GM18907 (cell line): ENCODE results near the gene L3HYPDH.
"Not testable (repeated sequence)": the region's sequence is repeated elsewhere in the genome, so short reads cannot be mapped to it uniquely, and the experiment has no call there.

Experiments
- ATAC-seq: cut with Tn5 transposase; IDR thresholded peaks from one replicate; pipeline ENCODE4 v1.9.1; 2021; ENCODE audit warnings: mild to moderate bottlenecking, moderate library complexity; ENCODE audit not compliant: unreplicated experiment

Gene L3HYPDH

DNA sequence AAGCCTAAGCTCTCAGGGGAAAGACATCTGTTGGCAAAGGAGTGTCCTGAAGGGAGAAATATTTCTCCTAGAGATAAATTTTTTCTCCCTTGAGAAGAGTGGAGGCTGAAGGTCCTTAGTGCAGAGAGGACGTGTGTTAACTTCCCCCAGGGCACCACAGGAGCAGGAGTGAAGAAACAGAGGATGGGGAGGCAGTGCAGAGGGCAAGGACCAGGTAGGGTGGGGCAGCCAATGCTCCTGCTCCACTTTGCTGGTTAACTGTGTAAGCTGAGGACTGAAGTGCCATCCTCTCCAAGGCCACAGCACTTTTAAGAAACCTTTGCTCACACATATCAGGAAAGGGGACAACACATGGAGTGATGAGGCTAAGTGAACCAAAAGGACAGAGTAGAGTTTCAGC lies 4.0 kb downstream of the L3HYPDH start:
- ATAC-seq: no peak

DNA sequence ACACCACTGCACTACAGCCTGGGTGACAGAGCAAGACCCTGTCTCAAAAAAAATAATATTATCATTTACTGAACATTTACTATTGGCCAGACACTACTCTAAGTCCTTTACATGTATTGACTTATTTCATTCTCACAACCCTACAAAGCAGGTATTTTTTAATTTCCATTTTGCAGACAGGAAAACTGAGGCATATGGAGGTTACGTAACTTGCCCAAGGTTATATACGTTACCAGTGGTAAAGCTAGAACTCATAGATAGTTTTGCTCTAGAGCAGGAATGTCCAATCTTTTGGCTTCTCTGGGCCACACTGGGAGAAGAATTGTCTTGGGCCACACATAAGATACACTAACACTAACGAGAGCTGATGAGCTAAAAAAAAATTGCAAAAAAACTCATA lies 5.7 kb downstream of the L3HYPDH start:
- ATAC-seq: no peak

DNA sequence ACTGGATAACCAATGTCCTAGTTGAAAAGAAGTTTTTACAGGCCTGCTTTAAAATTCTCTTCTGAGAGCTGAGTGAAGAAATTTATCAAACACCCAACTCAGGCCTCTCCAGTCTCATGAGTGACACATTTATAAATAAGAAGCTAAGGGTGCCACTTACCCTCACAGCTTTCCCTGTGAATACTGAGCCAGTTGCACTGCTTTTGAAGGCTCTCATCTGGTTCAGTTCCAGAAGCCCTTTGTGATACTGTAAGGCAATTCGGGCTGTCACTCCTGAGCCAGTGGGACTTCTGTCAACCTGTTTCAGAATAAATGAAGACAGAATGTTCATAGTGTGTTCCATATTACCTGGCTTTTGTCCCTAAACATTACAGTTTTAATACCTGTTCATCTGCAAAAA lies 8.5 kb downstream of the L3HYPDH start:
- ATAC-seq: no peak

DNA sequence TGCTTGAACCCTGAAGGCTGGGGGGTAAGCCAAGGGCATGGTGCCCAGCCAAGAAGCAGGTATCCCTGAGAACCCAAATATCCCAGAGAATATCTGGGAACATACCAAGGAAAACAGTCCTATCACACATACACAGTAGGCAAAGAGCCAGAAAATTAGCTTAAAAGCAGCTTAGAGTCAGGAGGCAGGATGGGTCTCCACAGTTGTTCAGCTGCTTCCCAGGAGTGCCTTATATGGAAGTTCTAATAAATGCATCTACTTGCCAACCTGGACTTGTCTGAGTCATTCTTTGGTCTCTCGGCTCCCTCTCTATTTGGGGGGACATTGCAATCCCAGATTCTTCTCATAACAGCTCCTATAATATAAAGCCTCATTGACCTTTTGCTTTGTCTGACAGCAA lies 10.0 kb downstream of the L3HYPDH start:
- no peak for ATAC-seq

DNA sequence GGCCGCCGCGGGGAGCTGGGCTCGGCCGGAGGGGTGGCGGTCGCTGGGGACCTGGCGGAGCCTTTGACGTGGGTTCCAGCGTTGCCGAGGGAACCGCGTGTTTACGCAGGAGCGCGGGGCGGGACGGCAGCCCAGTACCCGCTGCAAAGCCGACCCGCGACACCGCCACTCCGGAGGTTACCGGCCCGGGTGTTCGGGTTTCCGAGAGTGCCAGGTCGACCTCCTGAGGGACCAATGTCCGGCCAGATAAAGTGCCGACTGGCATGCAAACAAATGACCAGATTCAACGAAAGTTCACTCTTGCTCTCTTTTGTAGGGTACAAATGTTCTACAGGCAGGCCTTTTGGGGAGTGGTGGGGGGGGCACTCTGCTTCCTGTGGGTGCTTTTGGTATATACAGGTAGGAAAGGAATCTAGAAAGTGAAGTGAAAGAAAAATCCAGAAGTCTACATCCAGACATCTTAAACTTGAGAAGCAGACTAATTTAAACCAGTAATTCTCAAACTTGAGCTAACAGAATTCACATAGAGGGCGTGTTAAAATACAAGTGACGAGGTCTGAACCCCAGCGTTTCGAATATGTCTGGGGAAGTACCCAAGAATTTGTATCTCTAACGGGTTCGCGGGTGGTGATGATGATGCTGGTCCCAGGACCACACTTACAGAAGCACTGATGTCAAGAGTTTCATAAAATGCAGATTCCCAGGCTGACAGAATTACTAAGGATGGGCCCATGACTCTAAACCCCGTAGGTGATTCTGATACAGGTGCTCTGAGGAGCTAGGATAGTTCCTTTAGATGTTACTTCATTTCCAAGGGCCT lies 18.7 kb downstream of the L3HYPDH start, which contains the start of gene GPR135:
Gene GPR135, minus strand, starts transcription at position 65 of the 820 bp plus-strand sequence. CDS start 154 bp downstream, outside the sequence.
- peak; percentile 39 for ATAC-seq

DNA sequence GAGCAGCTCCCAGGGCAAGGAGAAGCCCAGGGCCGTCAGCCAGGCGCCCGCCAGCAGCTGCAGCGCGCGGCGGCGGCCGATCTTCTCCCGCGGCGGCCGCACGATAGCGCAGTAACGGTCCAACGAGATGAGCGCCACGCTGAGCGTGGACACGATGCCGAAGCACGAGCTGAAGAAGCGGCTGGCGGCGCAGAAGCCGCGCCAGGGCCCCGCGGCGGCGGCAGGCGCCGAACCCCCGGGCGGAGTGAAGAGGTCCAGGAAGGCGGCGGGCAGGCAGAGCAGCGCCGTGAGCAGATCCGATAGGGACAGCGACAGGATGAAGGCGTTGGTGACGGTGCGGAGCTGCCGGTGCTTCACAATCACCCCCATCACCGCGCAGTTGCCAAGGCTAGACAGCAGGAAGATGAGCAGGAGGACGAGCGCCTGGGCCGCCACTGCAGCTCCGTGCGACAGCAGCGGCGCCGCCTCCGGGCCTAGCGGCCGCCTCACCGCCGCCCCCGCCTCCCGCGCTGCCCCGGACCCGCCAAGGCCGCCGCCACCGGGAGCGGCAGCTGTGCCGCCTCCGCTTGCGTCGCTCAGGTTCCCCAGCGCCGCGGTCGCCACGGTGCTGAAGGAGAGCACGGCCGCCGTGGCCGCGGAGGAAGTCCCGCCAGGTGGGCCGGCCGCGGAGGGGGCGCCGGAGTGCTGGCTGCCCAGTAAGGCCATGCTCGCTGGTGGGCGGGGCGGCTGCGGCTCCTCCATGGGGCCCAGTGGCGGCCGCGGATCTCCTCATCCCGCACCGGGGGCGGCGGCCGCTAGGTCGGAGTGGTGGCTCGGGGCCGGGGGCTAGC lies 19.5 kb downstream of the L3HYPDH start:
- peak; percentile 63 for ATAC-seq

DNA sequence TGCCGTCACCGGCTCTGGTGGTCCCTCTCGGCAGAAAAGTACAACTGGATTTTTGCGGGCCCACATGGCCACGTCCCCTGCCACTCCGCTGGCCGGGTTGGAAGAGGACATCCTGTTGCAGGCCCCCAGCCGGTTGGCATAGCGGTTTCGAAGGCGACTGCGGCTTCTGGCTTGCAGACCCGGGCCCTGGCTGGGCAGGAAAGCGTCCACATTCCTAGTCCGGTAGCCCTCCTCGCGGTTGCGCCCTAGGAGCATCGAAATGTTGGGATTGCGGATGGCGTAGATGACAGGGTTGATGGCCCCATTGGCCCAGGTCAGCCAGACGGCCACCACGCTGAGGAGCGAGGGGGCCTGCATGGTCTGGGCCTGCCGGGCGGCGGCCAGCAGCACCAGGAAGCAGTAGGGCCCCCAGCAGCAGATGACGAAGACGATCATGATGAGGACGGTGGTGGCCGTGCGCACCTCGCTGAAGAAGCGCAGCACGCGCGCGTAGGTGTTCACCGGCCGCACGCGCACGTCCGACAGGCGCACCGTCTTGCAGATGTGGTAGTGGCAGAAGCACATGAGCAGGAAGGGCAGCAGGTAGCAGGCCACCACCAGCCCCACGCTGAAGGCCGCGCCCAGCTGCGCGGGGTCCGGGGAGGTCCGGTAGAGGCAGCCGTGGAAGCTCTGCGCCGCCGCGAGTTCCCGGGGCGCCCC lies 20.3 kb downstream of the L3HYPDH start:
- peak; percentile 52 for ATAC-seq

DNA sequence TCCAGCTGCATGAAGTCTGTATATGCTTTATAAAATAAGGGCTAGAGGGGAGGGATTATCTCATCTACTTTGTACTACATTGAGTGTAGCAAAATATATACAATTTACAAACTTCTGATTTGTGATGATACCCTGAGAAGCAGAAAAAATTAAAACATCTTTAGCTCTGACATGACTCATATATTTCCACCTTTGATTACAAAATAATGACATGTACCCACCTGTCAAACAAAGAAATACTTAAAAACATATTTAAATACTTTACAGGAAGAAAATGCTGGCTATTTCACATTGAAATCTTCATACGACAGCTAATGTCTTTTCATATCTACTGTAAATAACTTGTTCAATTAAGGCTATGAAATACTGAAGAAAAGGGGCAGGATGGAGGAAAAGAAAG lies 22.3 kb downstream of the L3HYPDH start:
- no peak for ATAC-seq

DNA sequence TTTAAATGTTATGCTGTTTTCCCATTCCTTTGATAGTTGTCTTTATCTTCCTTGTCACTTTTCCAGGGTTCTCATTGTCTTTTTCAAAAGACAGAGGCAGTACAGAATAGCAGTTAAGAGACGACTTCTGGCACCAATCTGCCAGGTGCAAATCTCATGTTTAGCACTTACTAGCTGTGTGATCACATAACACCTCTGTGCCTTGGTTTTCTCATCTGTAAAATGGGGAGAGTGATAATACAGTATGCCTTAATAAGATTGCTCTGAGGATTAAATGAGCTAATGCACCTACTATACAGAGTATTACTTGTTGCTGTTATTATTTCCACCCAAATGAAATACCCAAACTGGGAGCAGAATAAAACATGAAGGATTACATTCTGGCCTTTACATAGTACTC lies 23.8 kb downstream of the L3HYPDH start:
- ATAC-seq: no peak

DNA sequence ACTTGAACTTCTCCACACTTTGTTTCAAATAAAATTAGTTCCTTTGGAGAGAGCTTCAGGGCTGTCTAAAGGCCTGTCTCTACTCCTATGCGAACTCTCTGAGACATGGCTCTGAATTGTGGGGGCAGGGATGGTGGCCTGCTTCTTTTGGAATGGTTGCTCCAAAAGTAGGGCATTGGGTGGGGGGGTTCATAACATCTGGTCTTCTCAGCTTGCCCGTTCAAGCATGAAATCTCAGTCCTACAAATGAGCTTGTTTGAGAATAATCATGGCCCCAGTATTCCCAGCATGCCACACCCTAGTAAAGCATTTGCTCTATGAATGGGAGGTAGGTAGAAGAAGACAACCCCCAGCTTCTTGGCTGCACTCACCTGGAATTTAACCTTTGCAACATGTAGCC lies 25.7 kb downstream of the L3HYPDH start:
- no peak for ATAC-seq

DNA sequence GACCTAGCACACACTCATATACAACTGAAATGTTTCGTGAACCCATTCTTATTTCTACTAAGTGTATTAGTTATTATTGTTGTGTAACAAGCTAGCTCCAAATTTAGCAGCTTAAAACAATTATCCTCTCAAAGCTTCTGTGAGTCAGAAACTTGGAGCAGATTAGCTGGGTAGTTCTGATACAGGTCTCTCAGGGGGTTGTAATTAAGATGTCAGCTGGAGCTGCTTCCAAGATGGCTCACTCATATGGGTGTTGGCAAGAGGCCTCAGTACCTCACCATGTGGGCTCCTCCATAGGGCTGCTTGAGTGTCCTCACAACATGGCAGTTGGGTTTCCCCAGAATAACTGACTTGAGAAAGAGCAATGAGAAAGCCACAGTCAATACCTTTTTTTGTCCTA lies 28.8 kb downstream of the L3HYPDH start:
- no peak for ATAC-seq

DNA sequence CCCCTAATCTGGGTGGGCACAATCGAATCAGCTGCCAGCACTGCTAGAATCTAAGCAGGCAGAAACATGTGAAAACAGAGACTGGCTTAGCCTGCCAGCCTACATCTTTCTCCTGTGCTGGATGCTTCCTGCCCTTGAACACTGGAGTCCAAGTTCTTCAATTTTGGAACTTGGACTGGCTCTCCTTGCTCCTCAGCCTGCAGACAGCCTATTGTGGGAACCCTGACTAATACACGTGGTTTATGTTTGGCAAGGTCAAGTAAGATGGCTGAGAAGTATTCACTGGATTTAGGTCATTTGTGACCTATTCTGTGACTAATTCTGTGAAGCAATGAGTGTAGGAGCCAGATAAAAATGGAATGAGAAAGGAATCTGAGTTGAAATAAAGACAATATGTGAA lies 30.1 kb downstream of the L3HYPDH start:
- no peak for ATAC-seq

DNA sequence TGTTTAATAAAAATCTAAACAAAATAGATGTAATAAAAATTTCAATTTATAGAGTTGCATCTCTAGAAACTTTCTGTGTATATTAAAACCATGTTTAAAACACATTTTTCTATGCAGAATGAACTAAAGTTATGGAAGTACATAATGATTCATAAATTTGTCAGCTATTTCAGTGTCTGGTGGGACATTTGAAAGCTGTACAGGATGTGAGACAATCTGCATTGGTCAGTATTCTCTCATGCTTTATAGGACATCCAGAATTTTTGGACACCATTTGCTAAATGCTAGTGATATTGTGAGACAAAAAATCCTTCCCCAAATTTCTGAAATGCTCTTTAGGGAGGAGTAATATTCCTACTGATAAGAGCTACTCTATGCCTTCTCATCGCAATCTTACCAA lies 32.4 kb downstream of the L3HYPDH start:
- no peak for ATAC-seq

DNA sequence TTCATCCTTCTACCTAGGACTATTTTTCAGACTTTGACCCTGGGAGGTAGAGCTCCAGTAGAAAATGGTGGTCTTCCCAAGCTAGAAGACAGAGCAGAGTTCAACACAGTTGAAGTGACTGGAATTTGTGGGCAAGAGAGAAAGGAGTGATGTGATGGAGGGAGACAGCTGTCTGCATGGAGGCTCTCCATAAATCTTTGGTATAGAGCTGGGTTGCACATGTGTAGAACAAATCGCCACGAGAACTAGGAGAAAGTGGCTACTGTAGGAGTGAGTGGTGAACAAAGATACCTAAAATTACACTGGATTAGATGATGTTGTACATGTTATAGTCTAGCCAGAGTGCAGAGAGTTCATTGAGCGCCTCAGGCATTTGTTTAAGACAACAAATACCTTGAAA lies 33.5 kb downstream of the L3HYPDH start:
- ATAC-seq: no peak

DNA sequence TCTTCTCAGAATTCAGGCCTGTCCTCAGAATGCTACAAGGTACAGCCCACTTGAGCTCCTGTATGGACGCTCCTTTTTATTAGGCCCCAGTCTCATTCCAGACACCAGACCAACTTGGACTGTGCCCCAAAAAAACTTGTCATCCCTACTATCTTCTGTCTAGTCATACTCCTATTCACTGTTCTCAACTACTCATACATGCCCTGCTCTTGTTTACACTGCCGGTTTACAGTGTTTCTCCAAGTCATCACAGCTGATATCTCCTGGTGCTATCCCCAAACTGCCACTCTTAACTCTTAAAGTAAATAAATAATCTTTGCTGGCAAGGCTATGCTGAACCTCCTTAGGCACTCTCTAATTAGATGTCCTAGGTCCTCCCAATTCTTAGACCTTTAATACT lies 35.5 kb downstream of the L3HYPDH start:
- not testable (repeated sequence) for ATAC-seq

DNA sequence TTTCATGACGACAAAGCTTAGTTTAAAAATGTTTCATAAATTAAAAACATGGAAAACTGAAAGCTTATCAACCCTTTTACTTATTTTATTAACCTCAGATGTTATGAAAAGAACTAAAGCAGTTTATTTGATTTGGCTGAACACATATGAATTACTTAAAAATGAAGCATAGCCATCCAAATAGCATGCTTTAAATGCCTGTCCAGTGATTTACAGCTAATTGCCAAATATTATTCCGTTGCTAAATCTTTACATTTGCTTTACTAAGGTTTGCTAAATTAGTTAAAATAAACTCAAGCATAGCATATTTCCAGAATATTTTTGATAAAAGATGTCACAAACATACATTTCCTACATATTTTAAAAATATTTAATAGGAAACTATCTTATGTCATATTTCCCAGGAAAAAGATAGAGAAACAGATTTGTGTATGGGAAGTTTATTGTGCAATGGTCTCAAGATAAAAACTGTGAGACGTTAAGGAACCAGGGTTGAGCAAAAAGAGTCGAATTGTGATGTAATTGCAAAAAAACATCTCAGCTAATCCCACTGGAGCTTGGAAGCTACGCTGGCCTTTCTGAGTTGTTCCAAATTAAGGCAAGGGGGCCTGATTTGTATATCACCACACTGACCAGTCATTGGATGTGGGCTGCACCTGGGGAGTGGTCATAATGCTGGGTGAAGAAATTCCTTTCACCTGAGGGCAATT lies 44.8 kb downstream of the L3HYPDH start:
- no peak for ATAC-seq

DNA sequence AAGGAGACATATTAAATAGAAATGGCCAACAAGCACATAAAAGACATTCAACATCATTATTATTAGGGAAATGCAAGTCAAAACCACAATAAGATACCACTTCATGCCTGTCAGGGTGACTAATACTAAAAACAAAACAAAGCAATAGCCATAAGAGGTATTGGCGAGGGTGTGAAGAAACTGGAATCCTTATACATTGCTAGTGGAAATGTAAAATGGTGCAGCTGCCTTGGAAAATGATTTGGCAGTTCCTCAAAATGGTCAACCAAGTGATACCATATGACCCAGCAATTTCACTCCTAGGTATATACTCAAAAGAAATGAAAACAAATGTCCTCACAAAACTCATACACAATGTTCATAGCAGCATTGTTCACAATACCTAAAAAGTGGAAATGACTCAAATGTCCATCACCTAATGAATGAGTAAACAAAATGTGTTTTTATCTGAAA lies 46.0 kb downstream of the L3HYPDH start:
- ATAC-seq: no peak

DNA sequence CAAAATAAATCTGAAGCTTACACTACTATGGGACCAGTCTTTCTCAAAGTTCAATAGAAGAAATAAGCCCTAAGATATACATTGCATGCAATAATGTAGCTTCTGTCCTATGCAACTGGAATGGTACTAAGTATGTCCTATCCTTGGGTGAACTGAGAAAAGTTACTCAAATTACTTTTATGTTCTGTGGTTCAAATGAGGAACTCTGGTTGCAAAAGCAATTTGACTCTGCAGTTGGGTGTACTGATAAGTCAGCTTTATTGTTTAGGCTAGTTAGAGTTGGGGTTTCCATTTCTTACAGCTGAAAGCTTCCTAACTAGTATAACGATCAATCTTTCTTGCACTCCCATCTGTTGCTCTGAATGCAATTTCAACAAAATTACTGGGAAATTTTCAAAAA lies 48.2 kb downstream of the L3HYPDH start:
- no peak for ATAC-seq

DNA sequence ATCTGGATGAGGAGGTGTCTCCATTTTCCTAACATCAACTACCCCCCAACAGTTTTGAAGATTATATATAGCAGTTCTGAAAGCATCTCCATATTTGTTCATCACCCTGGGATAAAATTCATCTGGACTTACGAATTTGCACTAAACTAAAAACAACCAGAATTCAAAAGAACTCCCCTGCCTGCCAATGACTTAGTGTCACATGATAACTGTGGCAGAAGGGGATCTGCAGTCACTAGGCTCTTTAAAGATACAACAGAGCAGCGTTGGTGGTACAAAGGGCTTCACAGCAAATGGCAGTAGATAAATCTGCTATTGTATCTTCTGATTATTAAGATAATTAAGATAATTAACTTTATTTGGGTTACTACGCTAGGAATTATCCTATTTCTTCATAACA lies 49.1 kb downstream of the L3HYPDH start:
- no peak for ATAC-seq

DNA sequence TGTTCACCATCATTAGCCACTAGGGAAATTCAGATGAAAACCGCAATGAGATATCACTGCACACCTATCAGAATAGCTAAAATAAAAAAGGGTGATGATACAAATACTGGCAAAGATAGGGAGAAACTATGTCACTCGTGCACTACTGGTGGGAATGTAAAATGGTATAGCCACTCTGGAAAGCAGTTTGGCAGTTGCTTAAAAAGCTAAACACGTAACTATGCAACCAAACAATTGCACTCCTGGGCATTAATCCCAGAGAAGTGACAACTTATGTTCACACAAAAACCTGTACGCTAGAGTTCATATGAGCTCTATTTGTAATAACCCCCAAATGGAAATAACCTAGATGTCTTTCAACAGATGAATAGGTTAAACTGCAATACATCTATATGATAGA lies 54.4 kb downstream of the L3HYPDH start:
- no peak for ATAC-seq

DNA sequence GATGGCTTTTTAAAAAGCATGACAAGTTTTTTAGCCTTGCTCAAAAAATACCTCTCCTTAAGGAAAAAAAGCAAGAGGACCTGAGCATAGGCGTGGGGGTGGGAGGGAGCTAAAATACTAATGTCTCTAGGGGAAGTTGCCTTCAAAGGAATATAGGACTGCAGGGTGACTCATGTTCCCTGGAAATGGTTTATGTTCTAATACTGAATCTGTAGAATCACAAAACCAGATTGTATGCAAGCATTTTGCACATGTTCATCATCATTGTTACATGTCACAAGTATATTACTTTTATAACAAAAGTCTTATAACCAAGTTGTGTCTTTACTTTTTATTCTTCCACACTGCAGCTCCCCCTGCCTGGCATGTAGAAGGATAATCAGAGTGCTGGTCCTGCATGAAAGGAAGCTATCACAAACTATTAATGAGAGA lies 55.6 kb downstream of the L3HYPDH start:
- no peak for ATAC-seq
